Muscle layer of colon (tissue), 2 donors: ENCODE data around the gene AGTR2.
"Not testable (repeated sequence)": the region's sequence is repeated elsewhere in the genome, so short reads cannot be mapped to it uniquely, and the experiment has no call there.

ENCODE experiments used
- H3K27ac ChIP-seq: one replicate; pipeline ENCODE4 v1.7.0; 2013; ENCODE audit warnings: low read depth, mild to moderate bottlenecking, low read length, moderate library complexity
- H3K27me3 ChIP-seq, 2 donors: one replicate each; pipeline ENCODE4 v1.7.0; 2013; ENCODE audit warnings: low read length in 2 of 2, mild to moderate bottlenecking in 2 of 2; ENCODE audit not compliant: insufficient read depth in 2 of 2, control insufficient read depth in 1 of 2
- H3K36me3 ChIP-seq: one replicate; pipeline ENCODE4 v1.7.0; 2013; ENCODE audit warnings: mild to moderate bottlenecking, low read length; ENCODE audit not compliant: insufficient read depth
- H3K4me1 ChIP-seq: one replicate; pipeline ENCODE4 v1.7.0; 2013; ENCODE audit warnings: mild to moderate bottlenecking, low read length; ENCODE audit not compliant: insufficient read depth
- H3K4me3 ChIP-seq, 2 donors: one replicate each; pipeline ENCODE4 v1.7.0; 2013; ENCODE audit warnings: low read length in 2 of 2, low read depth in 1 of 2, mild to moderate bottlenecking in 1 of 2, moderate library complexity in 1 of 2
- H3K9ac ChIP-seq: one replicate; pipeline ENCODE4 v1.7.0; 2013; ENCODE audit warnings: low read length
- H3K9me3 ChIP-seq: one replicate; pipeline ENCODE4 v1.7.0; 2013; ENCODE audit warnings: mild to moderate bottlenecking, low read length
- donor health status: abdominal sarcoma.
- donor health status: Adenocarcinoma of cecum.

AGTR2 gene

GRCh38 chrX:116217080-116217479, 46.5 kb downstream of the AGTR2 start:
- H3K4me3 ChIP-seq, H3K4me1 ChIP-seq, H3K9ac ChIP-seq, H3K27me3 ChIP-seq, H3K36me3 ChIP-seq, H3K27ac ChIP-seq, H3K9me3 ChIP-seq: not testable (repeated sequence)
